Vagina (tissue), 2 donors: Measurements from ENCODE around the gene MFF.

ENCODE experiments used
- POLR2A ChIP-seq, 2 donors: fragments of 450-650 bp; IDR thresholded peaks; one replicate each; pipeline ENCODE4 v1.6.1; 2017; ENCODE audit warnings: antibody characterized with exemption in 2 of 2, mild to moderate bottlenecking in 2 of 2, moderate library complexity in 2 of 2
- POLR2AphosphoS5 ChIP-seq, 2 donors: sonication (generic); formaldehyde crosslinking; IDR thresholded peaks; one replicate each; pipeline ENCODE4 v1.9.0; 2017; ENCODE audit warnings: antibody characterized with exemption in 2 of 2, mild to moderate bottlenecking in 2 of 2, low read depth in 1 of 2; ENCODE audit not compliant: insufficient read depth in 1 of 2
- TF ChIP-seq, protein P1 (sequence below), 3 experiments: fragments of 450-650 bp in 2 of 3; fragments of 200-600 bp in 1 of 3; sonication (generic) in 1 of 3; IDR thresholded peaks; one replicate each; pipeline ENCODE4 v1.5.1; 2017 to 2019; ENCODE audit warnings: antibody characterized with exemption in 3 of 3, mild to moderate bottlenecking in 2 of 3, moderate library complexity in 2 of 3

DNA sequence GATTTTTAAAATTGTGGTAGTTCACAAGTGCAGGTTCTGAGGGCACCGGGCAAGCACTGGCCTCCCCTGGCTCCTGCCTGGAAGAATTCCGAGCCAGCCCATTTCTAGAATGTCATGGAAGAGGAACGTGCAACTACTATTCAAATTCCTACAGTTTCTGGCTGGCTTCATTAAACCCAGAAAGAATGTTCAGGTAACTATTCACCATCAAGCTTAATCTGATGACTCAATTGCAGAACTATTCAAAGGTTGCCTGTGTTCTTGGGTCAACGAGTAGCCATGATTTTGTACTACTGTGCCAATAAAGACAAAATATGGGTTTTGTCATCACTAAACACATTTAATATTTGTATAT is 14.3 kb upstream of the MFF start:
- TF ChIP-seq, protein P1, sequence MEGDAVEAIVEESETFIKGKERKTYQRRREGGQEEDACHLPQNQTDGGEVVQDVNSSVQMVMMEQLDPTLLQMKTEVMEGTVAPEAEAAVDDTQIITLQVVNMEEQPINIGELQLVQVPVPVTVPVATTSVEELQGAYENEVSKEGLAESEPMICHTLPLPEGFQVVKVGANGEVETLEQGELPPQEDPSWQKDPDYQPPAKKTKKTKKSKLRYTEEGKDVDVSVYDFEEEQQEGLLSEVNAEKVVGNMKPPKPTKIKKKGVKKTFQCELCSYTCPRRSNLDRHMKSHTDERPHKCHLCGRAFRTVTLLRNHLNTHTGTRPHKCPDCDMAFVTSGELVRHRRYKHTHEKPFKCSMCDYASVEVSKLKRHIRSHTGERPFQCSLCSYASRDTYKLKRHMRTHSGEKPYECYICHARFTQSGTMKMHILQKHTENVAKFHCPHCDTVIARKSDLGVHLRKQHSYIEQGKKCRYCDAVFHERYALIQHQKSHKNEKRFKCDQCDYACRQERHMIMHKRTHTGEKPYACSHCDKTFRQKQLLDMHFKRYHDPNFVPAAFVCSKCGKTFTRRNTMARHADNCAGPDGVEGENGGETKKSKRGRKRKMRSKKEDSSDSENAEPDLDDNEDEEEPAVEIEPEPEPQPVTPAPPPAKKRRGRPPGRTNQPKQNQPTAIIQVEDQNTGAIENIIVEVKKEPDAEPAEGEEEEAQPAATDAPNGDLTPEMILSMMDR (IDR thresholded peaks at IDR 0.05): no peak
- TF ChIP-seq POLR2A (IDR thresholded peaks at IDR 0.05) (no peak), POLR2AphosphoS5 (IDR thresholded peaks at IDR 0.05; ENCODE audit: insufficient read depth in 1 of 2, low read depth in 1 of 2) (no peak)
